Measurements from ENCODE around the gene SLC25A21.
"Not testable (repeated sequence)": the region's sequence is repeated elsewhere in the genome, so short reads cannot be mapped to it uniquely, and the experiment has no call there.

SLC25A21 gene

DNA sequence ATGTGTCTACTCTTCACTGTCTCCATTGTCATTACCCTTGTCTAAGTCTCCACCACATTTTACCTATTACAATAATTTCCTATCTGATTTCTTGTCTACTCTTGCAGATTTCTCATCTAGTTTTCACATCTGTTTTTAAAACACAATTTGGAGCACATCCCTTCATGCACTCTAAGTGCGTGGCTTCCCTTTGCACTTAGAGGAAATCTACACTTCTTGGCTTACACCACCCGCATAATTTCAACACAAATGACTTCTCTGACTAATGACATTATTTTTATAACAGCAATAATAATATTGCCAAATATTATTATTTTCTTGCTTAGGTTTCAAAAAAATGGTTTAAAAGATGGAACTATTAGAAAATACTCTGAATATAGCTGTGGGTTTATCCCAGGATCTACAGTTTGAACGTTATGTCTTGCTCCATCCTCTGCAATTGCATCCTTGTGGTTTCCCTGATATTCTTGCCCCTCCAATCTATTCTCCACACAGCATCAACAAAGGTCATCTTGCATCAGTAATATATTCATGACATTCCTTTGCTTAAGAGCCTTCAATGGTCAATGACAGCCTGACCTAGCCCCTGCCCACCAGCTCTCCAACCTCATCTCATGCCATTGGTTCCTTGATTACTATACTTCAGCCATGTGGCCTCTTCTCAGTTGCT is 153.7 kb downstream of the SLC25A21 start:
- H3K36me3 Mint-ChIP-seq: peaks cover 0 to 2% of the 10 kb centered on the region in 2 donors
- ATAC-seq (replicated peaks): no peak
- peaks cover 0 to 3% of the 10 kb centered on the region in 2 donors for H3K9me3 Mint-ChIP-seq
- H3K27ac Mint-ChIP-seq: no peak overlapping the region
- H3K27me3 Mint-ChIP-seq: no peaks in the 10 kb centered on the region
- H3K4me3 Mint-ChIP-seq: no peak overlapping the region
- peaks cover 0 to 6% of the 10 kb centered on the region in 2 donors for H3K4me1 Mint-ChIP-seq
- no peak for DNase-seq

DNA sequence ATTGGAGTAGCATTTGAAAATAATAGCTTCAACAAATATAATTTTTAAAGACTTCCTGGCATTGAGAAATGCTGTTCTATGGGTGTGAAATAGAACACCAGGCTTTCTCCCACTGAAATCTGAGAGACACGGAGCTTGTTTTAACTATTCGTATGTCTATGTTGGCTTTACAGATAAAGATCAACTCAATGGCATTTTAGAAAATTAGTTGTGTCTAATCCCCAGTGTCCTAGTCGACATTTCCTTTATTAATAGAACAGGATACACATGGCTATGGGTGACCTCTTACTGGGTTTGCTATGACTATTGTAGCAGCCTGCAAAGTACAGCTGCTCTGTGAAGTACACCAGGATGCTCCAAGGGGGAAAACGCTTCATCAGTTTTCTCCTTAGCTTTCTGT is 159.3 kb downstream of the SLC25A21 start:
- Mint-ChIP-seq H3K4me1 (no peaks in the 10 kb centered on the region), H3K36me3 (peaks cover 0 to 2% of the 10 kb centered on the region in 2 donors), H3K4me3 (no peak overlapping the region), H3K27me3 (no peaks in the 10 kb centered on the region), H3K27ac (no peak overlapping the region), H3K9me3 (peaks cover 0 to 1% of the 10 kb centered on the region in 2 donors)
- no peak for DNase-seq
- ATAC-seq (replicated peaks): no peak

DNA sequence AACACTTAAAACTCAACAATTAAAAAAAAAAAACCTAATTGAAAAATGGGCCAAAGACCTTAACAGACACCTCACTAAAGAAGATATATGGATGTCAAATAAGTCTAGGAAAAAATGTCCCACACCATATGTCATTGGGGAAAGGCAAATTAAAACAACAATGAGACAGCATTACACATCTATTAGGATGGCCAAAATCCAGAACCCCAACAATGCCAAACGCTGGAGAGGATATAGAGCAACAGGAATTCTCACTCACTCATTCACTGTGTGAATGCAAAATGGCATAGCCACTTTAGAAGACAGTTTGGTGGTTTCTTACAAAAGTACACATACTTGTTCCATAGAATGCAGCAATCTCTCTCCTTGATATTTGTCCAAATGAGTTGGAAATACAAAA is 173.7 kb downstream of the SLC25A21 start:
- H3K4me3 Mint-ChIP-seq: no peak overlapping the region
- H3K4me1 Mint-ChIP-seq: no peaks in the 10 kb centered on the region
- ATAC-seq (replicated peaks) (no peak), DNase-seq (no peak)
- H3K36me3 Mint-ChIP-seq: no peaks in the 10 kb centered on the region
- H3K27ac Mint-ChIP-seq: no peak overlapping the region
- no peaks in the 10 kb centered on the region for H3K27me3 Mint-ChIP-seq
- peaks cover 0 to 6% of the 10 kb centered on the region in 2 donors for H3K9me3 Mint-ChIP-seq

DNA sequence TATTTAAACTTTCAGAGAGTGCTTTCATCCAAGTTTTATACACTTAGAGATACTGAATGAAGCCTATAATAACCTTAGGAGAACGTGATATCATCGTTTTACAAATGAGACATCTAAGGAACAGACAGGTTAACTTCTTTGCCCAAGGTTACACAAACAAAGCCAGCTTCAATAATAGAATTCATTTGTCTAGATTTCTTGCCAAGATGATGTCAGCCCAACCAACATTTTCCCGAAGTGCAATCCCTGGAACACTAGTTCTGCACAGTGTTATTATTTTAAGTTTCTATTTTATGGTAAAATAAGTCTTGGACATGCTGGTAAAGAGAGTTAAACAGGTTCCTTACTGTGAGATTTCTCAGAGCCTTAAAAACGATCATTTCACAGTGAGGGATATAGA is 174.6 kb downstream of the SLC25A21 start:
- Mint-ChIP-seq H3K9me3 (peaks cover 0 to 6% of the 10 kb centered on the region in 2 donors), H3K36me3 (no peaks in the 10 kb centered on the region), H3K4me1 (no peaks in the 10 kb centered on the region), H3K4me3 (no peak overlapping the region), H3K27ac (no peak overlapping the region), H3K27me3 (no peaks in the 10 kb centered on the region)
- no peak for DNase-seq
- no peak for ATAC-seq (replicated peaks)

DNA sequence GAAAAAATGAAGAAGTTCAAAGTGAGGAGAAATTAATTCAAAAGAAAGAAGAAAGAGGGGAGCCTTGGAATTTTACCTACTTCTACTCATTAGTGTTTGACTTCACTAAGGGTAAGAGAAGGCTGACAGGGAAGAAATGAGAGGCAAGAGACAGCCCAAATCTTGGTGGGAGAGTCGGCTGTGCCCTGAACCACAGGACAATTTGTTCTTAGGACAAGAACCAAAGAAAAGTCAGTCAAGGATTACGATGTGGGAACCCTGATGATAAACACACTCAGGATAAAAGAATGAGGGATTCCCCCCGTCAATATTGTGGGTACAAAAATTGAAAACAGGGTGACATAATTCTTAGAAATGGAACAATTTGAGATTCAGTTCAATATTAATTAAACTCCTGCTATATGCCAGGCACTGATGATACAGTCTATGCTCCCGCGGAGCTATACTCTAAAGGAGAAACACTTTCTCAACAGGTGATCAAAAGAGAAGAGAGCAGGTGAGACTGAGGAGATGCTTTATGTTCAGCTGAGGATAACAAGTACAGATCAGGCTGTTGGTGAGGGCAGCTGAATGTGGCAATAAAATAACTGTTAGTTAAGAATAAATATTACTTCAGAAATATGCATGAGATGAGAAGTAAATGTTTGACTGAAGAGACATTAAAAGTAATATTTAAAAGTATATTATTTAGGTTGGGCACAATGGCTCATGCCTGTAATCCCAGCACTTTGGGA is 175.4 kb downstream of the SLC25A21 start:
- H3K9me3 Mint-ChIP-seq: peaks cover 0 to 6% of the 10 kb centered on the region in 2 donors
- H3K36me3 Mint-ChIP-seq: no peaks in the 10 kb centered on the region
- H3K4me3 Mint-ChIP-seq: no peak overlapping the region
- no peaks in the 10 kb centered on the region for H3K4me1 Mint-ChIP-seq
- DNase-seq: no peak
- no peaks in the 10 kb centered on the region for H3K27me3 Mint-ChIP-seq
- ATAC-seq (replicated peaks): no peak
- H3K27ac Mint-ChIP-seq: no peak overlapping the region

DNA sequence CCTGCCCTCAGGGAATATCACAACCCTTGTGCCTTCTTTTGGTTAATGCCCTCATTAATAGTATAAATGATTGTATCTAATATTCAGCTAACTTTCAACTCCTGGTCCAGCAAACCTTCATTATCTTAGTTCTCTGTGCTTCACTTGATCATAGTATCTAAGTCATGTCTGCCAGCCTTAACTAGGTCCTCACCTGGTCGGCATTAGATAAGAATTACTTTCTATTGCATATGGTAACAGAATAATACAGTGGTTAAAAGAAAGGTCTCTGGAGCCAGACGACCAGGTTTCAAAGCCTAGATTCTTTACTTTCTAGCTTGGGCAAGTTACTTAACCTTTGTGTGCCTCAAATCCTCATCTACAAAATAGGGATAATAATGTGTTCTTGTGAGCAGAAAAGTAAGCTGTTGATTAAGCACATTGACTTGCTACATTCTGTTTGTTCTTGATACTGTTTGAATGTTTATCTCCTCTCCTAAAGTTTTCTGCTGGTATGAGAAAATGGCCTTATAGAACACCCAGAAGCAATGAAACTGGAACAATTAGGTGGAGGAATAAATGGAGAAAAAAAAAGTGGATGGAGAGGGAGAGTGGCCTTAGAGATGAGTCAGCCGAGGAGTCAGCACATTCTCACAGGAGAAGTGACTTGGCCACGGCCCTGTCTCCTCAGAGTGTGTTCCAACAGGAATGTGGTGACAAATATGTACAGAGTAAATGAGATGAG is 176.1 kb downstream of the SLC25A21 start:
- DNase-seq: no peak
- ATAC-seq (replicated peaks): no peak
- Mint-ChIP-seq H3K27ac (no peak overlapping the region), H3K9me3 (peaks cover 0 to 6% of the 10 kb centered on the region in 2 donors), H3K27me3 (no peaks in the 10 kb centered on the region), H3K4me3 (no peak overlapping the region), H3K36me3 (no peaks in the 10 kb centered on the region), H3K4me1 (no peaks in the 10 kb centered on the region)

DNA sequence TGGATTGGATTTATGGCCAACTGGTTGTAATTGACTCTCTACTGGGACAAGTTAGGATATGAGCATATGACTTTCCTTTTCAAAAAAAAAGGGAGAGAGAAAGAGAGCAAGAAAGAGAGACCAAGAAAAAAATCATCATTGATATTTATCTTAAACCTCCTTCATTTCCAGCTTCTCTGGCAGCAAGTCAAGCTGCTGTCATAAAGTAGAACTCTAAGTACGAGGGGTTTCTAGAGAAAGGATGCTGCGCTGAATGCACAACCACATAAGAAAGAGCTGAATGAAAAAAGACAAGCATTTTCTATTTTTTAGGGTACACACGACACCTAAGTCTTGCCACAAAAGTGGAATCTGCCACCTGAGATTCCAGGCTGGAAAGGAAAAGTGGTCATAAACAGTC is 182.6 kb downstream of the SLC25A21 start:
- no peak overlapping the region for H3K4me3 Mint-ChIP-seq
- peaks cover 1 to 4% of the 10 kb centered on the region in 2 donors for H3K9me3 Mint-ChIP-seq
- ATAC-seq (replicated peaks) (no peak), DNase-seq (no peak)
- H3K27ac Mint-ChIP-seq: no peak overlapping the region
- H3K36me3 Mint-ChIP-seq: no peaks in the 10 kb centered on the region
- H3K4me1 Mint-ChIP-seq: no peaks in the 10 kb centered on the region
- no peaks in the 10 kb centered on the region for H3K27me3 Mint-ChIP-seq

DNA sequence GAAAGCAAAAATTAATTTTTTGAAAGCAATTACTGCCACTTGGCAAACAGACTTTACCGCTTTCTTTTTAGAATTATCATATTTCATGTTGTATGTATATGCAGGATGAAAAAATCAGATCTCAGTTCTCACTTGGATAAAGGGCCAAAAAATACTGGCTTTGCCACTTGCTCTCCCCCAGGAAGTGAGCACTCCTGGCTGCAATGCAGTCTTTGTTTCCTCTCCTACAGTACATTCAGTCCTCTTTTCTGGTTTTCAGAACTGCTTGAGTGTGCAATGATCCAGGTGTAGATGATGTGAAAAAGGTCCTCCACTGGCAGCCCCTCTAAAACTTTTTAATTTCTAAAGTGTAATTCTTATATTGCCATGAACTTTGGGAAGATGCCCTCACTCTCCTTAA is 183.4 kb downstream of the SLC25A21 start:
- no peak for DNase-seq
- H3K4me3 Mint-ChIP-seq: no peak overlapping the region

DNA sequence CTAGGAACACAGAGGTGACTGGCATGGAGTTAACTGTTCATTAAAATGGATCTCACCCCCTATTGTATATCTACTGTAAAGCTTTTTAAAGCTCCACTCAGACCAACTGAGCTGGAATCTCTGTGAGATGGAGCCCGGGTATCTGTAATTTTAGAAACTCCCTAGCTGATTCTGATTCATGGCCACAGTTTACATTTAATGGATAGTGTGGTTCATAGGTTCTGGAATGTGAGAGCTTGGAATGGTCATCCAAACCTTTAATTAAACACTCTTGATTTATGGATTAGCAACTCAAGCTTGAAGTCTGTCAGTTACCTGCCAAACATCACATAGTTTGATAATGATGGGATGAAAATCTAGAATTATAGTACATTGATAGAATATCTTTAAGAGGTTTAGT is 183.8 kb downstream of the SLC25A21 start:
- Mint-ChIP-seq H3K4me3 (no peak overlapping the region), H3K9me3 (peaks cover 1 to 4% of the 10 kb centered on the region in 2 donors), H3K36me3 (no peaks in the 10 kb centered on the region), H3K4me1 (no peaks in the 10 kb centered on the region), H3K27me3 (no peaks in the 10 kb centered on the region), H3K27ac (no peak overlapping the region)
- ATAC-seq (replicated peaks) (no peak), DNase-seq (no peak)

More for the DNA sequence above, 183.4 kb downstream of the SLC25A21 start:
- no peaks in the 10 kb centered on the region for H3K36me3 Mint-ChIP-seq
- no peaks in the 10 kb centered on the region for H3K27me3 Mint-ChIP-seq
- H3K27ac Mint-ChIP-seq: no peak overlapping the region
- ATAC-seq (replicated peaks): no peak
- peaks cover 1 to 4% of the 10 kb centered on the region in 2 donors for H3K9me3 Mint-ChIP-seq
- no peaks in the 10 kb centered on the region for H3K4me1 Mint-ChIP-seq

DNA sequence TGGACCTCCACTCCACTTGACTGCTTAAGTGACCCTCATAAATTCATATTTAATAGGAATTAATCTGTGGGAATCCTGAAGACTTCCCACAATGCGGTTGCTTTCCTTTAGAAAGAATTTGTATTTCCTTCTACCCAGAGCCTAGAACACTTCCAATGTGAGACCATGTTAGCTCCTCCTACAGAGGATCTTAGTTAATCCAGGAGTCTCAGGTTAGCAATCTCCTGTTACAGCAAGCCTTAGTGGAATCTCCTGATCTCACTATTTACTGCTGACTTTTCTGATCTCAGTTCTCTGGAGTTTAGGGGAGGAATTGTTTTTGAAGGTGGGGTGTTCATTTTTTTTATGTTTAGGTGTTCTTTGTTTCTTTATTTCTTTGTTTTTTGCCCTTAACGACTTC is 186.0 kb downstream of the SLC25A21 start:
- H3K27ac Mint-ChIP-seq: no peak overlapping the region
- no peaks in the 10 kb centered on the region for H3K36me3 Mint-ChIP-seq
- no peak overlapping the region for H3K4me3 Mint-ChIP-seq
- ATAC-seq (replicated peaks): no peak
- H3K27me3 Mint-ChIP-seq: no peaks in the 10 kb centered on the region
- no peaks in the 10 kb centered on the region for H3K4me1 Mint-ChIP-seq
- no peak for DNase-seq
- H3K9me3 Mint-ChIP-seq: peaks cover 1 to 4% of the 10 kb centered on the region in 2 donors

DNA sequence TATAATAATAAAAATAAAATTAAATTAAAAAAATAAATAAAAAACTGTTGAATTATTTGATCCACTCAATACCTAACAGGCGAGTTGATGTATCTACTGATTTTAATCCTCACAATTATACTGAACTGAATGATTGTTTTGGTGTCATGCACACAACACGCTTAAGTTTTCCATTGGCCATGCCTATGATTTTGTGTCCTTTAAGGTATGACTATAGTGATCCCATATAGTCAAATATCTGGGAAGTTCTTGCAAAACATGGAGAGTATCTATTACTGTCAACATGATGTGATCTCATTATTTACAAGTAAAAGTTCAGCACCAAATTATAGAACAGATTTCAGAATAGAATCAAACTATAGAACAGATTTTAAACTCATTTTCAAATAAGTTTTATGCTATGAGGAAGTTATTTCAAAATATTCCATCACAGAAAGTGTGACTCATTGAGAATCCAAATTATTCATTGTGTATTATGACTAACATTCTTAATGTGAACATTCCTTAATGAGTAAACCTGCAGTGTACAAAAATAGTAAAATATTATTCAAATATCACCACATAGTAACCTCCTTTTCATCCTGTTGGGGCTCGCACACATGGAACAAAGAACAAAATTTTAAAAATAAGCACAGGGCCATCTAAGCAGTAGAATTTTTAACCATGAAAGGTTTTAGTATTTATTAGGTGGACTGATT is 190.4 kb downstream of the SLC25A21 start:
- no peak overlapping the region for H3K27ac Mint-ChIP-seq
- H3K27me3 Mint-ChIP-seq: no peaks in the 10 kb centered on the region
- H3K4me1 Mint-ChIP-seq: no peaks in the 10 kb centered on the region
- H3K36me3 Mint-ChIP-seq: no peaks in the 10 kb centered on the region
- DNase-seq (no peak), ATAC-seq (replicated peaks) (no peak)
- H3K9me3 Mint-ChIP-seq: peaks cover 2 to 4% of the 10 kb centered on the region in 2 donors
- no peak overlapping the region for H3K4me3 Mint-ChIP-seq

DNA sequence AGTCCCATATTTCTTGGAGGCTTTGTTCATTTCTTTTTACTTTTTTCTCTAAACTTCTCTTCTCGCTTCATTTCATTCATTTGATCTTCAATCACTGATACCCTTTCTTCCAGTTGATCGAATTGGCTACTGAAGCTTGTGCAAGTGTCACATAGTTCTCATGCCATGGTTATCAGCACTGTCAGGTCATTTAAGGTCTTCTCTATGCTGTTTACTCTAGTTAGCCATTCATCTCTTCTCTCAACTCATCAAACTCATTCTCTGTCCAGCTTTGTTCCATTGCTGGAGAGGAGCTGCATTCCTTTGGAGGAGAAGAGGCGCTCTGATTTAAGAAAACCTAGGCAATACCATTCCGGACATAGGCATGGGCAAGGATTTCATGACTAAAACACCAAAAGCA is 192.0 kb downstream of the SLC25A21 start:
- not testable (repeated sequence) for ATAC-seq (replicated peaks); DNase-seq; H3K27ac Mint-ChIP-seq; H3K4me3 Mint-ChIP-seq; H3K36me3 Mint-ChIP-seq; H3K4me1 Mint-ChIP-seq; H3K9me3 Mint-ChIP-seq; H3K27me3 Mint-ChIP-seq

DNA sequence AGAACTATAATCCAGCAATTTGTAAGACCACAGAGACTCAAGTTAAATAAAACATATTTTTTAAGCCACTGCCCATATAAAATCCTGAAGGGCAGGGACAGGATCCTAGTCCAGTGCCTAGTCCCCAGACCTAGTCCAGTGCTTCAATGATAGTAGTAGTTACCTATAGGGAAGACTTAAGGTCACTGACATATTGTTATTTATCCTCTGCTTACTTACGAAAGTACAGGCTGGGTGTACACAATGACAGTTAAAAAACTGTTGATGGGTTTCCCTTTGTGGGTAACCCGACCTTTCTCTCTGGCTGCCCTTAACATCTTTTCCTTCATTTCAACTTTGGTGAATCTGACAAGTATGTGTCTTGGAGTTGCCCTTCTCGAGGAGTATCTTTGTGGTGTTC is 192.5 kb downstream of the SLC25A21 start:
- Mint-ChIP-seq H3K9me3 (peaks cover 0 to 2% of the 10 kb centered on the region in 2 donors), H3K36me3 (no peaks in the 10 kb centered on the region), H3K4me3 (no peak overlapping the region), H3K27ac (no peak overlapping the region), H3K4me1 (no peaks in the 10 kb centered on the region), H3K27me3 (no peaks in the 10 kb centered on the region)
- ATAC-seq (replicated peaks) (no peak), DNase-seq (no peak)

DNA sequence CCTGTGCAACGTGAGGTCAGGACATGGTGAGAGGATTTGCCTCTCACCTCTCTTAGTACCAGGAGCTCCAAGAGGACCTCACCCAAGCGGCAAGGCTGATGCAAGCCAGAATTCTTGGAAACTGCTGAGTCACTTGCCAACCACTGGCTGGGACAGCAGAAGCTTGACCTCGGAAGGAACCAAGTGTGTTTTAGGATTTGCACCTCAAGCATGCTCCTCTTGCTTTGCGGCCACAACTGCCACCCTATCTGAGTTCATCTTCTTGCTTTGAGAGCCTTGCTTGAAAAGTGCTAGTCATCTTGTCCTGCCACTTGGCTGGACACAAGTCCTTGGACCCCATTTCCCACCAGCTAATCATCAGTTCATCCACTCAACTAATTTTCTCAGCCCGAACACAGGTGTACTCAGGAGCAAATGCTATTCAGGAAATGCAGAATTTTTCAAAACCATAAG is 195.8 kb downstream of the SLC25A21 start:
- Mint-ChIP-seq H3K27me3 (no peaks in the 10 kb centered on the region), H3K4me1 (no peaks in the 10 kb centered on the region), H3K27ac (no peak overlapping the region), H3K4me3 (no peak overlapping the region), H3K9me3 (peaks cover 0 to 2% of the 10 kb centered on the region in 2 donors), H3K36me3 (no peaks in the 10 kb centered on the region)
- ATAC-seq (replicated peaks) (no peak), DNase-seq (no peak)

Measured in stimulated activated naive B cell treated with anti-CD40 and anti-IgM and Interleukin-4, amounts not matched to agents 10 μg/mL and 1 μg/mL and 100 μg/mL, for 72 hours (primary cell).